ENCODE results near the gene CST11.
A peak's percentile ranks its signal among the peaks of the same experiment; 100 is the strongest.

Gene CST11

DNA sequence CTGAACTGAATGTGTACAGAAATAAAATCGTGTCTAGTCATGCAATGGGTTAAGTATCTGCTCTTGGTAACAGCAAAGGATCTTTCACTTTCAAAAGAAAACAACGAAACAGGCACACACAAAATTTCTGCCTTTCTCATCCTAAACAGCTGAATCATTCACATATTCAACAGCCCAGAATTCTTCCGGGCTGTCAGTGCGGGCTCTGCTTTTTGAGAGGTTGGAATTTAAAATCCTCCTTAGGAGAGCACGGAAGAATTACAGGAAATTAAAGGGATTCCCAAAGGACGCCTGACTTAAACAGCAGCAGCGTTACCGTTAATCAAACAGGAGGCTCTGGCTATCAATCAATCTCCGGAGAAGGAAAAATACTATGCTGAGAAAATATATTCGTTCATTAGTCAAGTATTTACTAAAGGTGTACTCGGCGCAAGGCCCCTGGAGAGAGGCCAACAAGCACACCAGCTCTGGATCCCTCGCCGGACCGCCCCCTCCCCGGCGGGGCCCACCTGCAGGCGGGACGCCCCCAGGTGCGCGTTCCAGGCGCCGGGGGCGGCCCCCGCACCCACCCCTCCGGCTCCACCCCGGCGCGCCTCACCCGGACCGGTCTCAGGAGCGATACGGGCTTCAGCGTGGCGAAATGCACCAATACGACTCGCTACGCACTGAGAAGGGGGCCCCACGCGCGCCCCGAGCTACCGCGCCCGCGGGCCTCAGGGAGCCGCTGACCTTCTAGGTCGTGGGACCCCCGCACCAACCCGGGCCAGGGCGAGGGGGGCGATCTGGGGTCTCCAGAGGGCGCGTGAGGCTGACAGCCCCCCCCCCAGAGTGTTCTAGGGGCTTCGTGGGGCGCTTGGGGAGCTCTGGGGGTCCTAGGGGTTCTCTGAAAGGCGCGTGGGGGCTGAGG, 32.4 kb downstream of the CST11 start:
- peak; percentile 53 for DNase-seq

DNA sequence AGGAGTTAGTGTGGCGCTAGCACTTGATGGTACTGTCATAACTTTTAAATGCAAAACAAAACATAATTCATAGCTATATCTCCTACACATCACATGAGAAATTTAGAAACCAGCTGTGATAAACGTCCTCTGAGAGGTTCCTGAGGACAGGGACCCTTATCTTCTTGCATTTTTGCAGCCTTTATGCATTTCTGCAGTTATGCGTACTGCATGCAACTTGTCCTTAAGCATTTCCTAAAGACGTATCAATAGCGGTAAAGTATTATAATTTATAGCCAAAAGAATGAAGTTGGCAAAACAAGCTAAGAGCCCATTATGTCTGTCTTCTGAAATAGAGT, 33.0 kb downstream of the CST11 start:
- DNase-seq: no peak

DNA sequence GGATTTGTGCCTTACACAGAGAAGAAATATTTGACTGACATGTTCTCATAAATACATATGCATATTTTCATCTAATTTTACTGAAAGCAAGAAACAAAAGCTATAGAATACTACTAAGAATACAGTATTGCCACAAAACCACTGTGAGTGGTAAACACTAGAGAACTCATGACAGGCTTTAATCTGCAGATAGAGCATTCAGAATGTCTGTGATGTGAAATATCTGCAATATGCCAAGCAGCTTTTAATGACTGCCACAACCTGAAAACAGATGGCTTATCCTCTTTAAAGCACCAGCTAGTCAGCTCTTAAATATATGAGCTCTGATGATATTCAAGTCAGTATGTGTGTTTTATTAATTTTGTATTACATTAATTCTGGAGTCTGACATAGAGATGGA, 34.8 kb downstream of the CST11 start:
- DNase-seq: no peak

DNA sequence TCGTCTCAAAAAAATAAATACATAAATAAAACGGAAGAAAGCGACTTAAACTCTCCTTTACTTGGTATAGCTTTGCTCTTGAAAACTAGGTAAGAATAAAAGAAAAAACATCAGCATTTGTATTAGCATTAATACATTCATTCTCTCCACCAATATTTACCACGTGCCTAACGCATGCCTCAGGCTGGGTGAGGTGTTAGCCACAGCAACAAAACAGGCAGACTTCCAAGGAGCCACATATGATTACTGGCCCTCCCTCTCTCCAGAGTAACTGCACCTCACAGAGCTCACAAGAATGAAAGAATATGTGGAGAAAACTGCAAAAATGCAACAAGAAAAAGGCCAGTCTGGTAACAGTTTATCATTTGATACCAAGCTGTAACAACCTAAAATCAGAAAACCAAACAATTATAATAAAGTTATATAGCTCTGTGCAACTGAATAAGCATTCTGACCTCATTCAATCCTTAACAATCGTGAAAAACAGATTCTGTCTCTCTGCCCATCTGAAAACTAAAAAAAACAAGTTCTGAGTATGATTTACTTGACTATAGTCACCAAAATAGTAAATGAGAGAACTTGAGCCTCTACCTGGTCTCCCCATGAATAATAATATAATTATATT, 36.6 kb downstream of the CST11 start:
- peak; percentile 22 for DNase-seq

DNA sequence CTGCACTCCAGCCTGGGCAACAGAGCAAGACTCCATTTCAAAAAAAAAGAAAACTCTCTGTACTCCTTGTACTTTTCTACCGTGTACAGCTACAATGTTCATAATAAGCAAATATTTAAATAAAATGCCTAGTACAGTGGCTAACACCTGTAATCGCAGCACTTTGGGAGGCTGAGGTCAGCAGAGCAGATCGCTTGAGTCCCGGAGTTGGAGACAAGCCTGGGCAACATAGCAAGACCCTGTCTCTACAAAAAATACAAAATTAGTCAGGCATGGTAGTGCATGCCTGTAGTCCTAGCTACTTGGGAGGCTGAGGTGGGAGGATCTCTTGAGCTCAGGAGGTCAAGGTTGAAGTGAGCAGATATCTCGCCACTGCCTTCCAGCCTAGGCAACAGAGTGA, 37.1 kb downstream of the CST11 start:
- DNase-seq: no peak

DNA sequence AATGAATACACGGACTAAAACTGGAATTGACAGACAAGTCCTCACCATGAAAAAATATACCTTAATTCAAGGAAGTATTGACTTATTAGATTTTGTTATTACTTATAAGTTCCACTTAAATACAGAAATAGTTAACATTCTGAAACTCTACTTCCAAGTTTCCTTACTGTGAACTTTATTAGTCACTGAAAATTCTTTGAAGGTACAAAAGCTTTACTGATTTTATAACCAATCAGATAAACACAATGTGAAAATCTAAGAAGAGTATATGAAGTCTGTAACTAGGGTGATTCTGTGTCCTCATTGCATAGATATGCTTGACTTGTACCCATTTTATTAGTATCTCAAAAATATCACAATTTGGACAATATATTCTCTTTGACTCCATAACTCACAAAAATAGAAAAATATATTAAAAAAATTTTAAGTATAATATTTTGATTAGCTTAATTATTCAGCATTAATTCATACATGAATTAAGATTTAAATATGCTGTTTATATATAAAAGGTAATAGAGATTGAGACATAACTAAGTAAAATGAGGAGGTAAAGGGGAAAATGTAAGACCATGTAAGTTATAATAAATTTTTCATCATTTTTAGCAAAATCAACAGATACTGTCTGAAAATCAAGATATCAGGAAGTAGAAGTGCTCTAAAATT, 38.0 kb downstream of the CST11 start:
- DNase-seq: no peak

DNA sequence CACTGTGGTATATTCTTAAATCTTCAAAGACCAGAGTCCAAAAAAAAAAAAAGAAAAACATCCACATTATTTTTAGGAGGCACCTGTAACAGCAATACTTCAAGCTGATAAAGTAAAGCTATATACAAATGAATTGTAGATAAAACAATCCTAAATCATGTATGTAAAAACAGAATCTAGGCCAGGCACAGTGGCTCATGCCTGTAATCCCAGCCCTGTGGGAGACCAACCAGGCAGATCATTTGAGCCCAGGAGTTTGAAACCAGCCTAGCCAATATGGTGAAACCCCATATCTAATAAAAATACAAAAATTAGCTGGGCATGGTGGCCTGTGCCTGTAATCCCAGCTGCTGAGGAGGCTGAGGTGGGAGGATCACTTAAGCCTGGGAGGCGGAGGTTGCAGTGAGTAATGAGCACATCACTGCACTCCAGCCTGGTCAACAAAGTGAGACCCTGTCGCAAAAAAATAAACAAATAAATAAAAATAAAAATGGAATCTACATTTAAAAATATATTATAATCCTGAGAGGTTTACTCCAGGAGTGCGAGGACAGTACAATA, 38.7 kb downstream of the CST11 start:
- DNase-seq: no peak

DNA sequence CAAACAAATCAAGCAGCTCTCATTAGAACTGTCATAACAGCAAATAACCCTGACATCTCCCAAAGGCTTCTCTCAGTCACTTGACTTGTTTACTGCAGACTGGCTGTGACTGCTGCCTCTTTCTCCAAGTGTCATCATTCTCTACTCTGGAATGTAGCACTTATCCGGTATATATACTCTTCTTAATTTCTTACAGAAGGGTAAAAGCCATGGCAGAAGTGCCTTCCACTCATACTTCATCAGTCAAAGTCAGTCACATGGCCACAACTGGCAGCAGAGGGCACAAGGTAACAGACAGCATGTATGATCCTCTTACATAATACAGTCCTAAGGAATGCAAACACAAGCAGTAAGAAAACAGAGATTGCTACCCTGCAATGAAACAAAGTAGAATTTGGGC, 40.6 kb downstream of the CST11 start:
- no peak for DNase-seq

DNA sequence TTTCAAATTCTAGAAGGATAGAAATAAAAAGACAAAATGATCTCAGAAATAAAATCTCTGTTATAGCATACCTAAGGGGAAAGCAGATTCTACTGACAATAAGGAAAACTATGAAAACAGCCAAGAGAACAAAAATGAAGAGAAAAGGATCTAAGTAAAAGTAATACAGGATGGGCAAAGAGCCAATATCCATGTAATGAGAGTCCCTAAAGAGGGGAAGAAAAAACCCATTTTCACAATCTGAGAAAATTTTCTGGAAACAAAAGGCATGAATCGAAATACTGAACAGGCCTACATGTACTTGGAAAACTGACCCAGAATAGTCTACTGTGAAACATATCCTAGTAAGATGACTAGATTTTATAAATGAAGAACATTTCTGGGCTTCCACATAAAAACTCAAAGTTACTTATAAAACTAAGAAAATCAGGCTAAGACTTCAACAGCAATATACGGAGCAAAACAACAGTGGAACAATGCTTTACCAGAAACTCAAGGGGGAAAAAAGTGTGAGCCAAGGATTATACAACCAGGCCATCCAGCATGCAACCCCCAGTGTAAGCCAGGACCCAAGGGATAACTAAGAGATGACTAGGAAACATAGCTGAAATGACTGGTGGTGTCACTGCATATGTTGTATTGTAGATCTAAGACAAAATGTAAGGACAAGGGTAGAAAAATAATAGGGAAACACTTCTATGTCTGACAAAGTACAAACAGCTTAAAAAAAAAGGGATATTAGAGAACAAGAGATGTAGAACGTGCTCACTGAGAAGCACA, 41.6 kb downstream of the CST11 start:
- DNase-seq: no peak

DNA sequence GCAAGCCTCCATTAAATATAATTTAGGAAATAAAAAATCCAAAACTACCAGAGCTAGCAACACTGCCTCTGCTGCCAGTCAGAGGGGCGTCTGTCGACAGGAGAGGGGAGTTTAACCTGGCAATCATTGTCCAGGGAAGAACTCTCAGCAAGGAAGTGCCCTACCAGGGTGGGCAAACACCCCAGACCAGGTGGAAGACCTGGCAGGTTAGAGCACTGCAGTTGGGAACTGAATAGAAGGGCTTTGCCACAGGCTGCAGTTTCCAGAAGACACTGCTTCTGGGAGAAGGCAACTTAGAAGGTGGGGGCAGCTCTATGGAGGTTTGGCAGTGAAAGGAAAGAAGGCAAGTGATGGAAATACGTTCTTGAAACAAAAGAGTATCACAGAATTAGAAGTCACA, 42.9 kb downstream of the CST11 start:
- no peak for DNase-seq

DNA sequence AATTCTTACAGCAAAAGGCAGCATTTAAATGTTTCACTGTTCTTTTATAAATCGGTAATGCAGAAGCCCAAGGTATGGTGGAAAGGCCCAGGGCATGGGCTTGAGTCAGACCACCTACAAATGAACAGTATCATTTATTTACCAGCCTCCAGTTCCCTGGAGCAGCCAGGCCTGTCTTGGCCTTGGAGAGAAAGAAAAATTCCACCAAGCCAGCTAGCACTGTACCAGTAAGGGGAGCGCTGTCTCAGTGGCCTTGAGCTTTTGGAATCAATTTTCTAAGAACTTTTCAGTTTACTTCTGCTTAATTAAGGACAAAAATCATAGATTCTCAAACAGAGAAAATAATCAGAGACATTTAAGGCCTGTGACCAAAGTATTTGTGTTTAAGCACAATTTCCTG, 43.7 kb downstream of the CST11 start:
- no peak for DNase-seq

DNA sequence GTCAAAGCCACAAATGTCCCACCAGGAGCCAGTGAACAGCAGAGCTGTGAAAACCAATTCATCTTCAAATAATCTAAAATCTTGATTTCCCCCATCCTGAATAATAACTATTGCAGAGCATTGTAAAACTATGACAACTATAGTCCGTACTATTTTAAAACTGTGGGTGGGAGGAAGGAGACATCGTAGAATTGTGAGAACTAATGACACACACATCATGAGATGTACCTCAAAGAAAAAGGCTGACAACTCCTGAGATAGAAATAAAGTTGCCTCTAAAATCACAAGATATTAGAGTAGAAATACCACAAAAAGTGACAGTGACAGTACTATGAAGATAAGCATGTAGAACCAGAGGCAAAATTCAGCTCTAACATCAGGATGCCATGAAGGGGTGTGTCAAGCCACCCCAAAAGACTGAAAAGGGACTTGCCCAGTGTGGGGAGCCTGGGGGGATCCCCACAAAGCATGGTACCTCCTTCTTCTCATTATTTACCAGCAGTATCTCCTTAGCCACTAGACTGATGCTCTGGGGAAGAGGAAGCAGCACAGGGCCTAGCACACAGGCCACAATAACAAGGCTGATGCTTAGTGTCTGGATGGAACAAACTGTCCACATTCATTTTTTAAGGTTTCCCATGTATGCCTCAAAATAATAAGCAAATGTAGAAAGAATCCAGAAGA, 44.8 kb downstream of the CST11 start:
- DNase-seq: peak; percentile 32

DNA sequence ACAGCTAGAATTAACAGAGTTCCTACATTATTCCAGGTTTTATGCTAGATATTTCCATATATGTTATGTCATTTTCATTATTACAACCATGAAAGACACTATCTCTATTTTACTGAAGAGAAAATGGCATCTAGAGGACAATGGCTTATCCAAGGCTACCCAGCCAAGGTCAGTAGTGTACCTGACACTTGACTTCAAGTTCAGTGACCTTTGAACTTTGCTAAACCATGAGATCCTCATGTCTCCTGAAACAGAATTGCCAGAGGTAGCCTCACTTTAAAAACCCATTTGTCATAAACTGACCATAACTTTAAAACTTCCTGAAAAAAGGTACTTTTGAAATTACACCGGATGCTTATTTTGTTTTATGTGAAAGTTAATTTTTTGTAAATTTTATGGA, 45.8 kb downstream of the CST11 start:
- DNase-seq: no peak

DNA sequence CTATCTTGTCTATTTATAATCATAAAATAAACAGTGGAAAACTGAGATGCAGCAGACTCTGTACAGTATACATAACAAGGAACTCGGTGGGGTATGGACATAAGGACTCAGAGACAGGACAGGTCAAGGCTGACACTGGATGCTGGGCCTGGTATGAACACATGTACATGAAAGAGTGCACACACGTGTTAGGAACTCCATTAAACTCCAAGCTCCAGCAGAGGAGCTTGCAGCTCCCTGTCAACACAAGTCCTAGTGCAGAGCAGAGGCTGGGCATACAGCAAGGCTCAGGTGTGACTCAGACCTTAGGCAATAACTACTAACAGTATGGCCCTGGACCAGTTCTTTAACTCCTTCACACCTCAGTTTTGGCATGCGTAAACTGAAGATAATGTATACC, 48.5 kb downstream of the CST11 start:
- DNase-seq: no peak

DNA sequence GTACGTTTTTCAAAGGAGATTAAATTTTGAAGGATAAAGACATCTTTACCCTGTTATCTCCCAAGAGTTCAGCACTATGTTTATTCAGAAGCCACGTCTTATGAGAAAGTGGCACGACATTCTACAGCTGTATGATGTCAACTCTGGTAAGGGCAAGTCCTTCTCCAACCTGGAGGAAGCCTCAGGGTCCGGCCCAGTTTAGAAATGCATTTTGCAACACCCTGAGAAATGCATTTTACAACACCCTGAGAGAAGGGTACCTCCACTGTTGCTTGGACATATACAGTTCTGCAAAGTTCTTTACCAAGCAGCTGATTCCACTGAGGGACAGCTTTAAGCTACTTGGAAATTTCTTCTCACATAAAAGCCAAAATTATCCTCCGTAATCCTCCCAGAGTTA, 48.9 kb downstream of the CST11 start:
- no peak for DNase-seq

DNA sequence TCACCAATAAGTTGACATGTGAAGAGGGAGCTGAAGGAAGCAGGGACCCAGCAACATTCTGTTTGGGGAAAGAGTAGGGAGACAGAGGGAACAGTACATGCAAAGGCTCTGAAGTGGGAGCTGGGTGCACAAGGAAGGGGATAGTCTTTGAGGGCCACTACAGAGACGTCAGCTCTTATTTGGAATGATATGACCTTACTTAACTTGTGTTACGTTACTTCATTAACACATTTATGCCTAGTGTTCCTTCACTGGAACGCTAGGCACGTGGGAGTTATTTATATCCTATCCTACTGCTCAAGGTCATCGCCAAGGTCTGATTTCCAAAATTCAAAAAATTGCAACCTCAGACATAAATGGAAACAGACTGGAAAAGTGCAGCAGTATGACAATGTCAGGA, 51.6 kb downstream of the CST11 start:
- DNase-seq: no peak
